Ishikawa (cell line): ENCODE data around the gene KCNN1.

Experiments
- CEBPB ChIP-seq: IDR thresholded peaks from 2 replicates; pipeline ENCODE4 v1.6.1; 2012
- CREB1 ChIP-seq: IDR thresholded peaks from 2 replicates; pipeline ENCODE4 v1.6.1; 2012; ENCODE audit warnings: low read depth
- EGR1 ChIP-seq: IDR thresholded peaks from 2 replicates; pipeline ENCODE4 v1.6.1; 2012
- EP300 ChIP-seq: IDR thresholded peaks from 2 replicates; pipeline ENCODE4 v1.6.1; 2012; ENCODE audit warnings: borderline replicate concordance
- FOXM1 ChIP-seq: IDR thresholded peaks from 2 replicates; pipeline ENCODE4 v1.6.1; 2012; ENCODE audit warnings: low read depth, borderline replicate concordance
- NFIC ChIP-seq: IDR thresholded peaks from 2 replicates; pipeline ENCODE4 v1.6.1; 2012
- RAD21 ChIP-seq: IDR thresholded peaks from 2 replicates; pipeline ENCODE4 v1.6.1; 2012; ENCODE audit warnings: low read depth
- TAF1 ChIP-seq: IDR thresholded peaks from 2 replicates; pipeline ENCODE4 v1.6.1; 2012; ENCODE audit warnings: low read depth, mild to moderate bottlenecking
- TCF12 ChIP-seq: IDR thresholded peaks from 2 replicates; pipeline ENCODE4 v1.6.1; 2012; ENCODE audit warnings: low read depth
- TEAD4 ChIP-seq: IDR thresholded peaks from 2 replicates; pipeline ENCODE4 v1.6.1; 2012
- YY1 ChIP-seq: IDR thresholded peaks from 2 replicates; pipeline ENCODE4 v1.6.1; 2012; ENCODE audit warnings: low read depth
- ZBTB7A ChIP-seq: IDR thresholded peaks from 2 replicates; pipeline ENCODE4 v1.6.1; 2012; ENCODE audit warnings: low read depth
- TF ChIP-seq, protein P1 (sequence below): IDR thresholded peaks from 2 replicates; pipeline ENCODE4 v1.6.1; 2012; ENCODE audit warnings: low read depth, mild to moderate bottlenecking
- TF ChIP-seq, protein P2 (sequence below): IDR thresholded peaks from 2 replicates; pipeline ENCODE4 v1.6.1; 2012
- TF ChIP-seq, protein P3 (sequence below): IDR thresholded peaks from 2 replicates; pipeline ENCODE4 v1.6.1; 2012

Gene KCNN1

DNA sequence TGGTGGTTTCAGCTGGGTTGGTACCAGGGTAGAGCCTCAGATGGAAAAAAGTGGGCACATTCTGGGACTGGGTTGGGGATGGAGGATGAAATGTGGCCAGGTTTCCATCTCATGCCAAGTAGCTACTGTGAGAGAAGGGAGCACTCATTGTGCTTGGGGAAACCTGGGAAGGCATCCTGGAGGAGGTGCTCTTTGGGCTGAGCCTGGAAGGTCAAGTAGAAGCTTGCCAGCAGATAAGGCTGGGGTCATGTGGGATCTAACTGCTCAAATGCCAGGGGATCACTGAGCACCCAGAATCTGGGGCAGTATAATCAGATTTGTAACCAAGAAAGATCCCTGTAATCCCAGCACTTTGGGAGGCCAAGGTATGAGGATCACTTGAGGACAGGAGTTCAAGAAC, 9.0 kb upstream of the KCNN1 start:
- TF ChIP-seq YY1 (no peak), FOXM1 (no peak), TCF12 (no peak), TEAD4 (no peak), NFIC (no peak), CREB1 (no peak), TAF1 (no peak), CEBPB (no peak)
- TF ChIP-seq, protein P1, sequence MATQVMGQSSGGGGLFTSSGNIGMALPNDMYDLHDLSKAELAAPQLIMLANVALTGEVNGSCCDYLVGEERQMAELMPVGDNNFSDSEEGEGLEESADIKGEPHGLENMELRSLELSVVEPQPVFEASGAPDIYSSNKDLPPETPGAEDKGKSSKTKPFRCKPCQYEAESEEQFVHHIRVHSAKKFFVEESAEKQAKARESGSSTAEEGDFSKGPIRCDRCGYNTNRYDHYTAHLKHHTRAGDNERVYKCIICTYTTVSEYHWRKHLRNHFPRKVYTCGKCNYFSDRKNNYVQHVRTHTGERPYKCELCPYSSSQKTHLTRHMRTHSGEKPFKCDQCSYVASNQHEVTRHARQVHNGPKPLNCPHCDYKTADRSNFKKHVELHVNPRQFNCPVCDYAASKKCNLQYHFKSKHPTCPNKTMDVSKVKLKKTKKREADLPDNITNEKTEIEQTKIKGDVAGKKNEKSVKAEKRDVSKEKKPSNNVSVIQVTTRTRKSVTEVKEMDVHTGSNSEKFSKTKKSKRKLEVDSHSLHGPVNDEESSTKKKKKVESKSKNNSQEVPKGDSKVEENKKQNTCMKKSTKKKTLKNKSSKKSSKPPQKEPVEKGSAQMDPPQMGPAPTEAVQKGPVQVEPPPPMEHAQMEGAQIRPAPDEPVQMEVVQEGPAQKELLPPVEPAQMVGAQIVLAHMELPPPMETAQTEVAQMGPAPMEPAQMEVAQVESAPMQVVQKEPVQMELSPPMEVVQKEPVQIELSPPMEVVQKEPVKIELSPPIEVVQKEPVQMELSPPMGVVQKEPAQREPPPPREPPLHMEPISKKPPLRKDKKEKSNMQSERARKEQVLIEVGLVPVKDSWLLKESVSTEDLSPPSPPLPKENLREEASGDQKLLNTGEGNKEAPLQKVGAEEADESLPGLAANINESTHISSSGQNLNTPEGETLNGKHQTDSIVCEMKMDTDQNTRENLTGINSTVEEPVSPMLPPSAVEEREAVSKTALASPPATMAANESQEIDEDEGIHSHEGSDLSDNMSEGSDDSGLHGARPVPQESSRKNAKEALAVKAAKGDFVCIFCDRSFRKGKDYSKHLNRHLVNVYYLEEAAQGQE = no peak
- TF ChIP-seq, protein P2, sequence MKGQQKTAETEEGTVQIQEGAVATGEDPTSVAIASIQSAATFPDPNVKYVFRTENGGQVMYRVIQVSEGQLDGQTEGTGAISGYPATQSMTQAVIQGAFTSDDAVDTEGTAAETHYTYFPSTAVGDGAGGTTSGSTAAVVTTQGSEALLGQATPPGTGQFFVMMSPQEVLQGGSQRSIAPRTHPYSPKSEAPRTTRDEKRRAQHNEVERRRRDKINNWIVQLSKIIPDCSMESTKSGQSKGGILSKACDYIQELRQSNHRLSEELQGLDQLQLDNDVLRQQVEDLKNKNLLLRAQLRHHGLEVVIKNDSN = no peak

DNA sequence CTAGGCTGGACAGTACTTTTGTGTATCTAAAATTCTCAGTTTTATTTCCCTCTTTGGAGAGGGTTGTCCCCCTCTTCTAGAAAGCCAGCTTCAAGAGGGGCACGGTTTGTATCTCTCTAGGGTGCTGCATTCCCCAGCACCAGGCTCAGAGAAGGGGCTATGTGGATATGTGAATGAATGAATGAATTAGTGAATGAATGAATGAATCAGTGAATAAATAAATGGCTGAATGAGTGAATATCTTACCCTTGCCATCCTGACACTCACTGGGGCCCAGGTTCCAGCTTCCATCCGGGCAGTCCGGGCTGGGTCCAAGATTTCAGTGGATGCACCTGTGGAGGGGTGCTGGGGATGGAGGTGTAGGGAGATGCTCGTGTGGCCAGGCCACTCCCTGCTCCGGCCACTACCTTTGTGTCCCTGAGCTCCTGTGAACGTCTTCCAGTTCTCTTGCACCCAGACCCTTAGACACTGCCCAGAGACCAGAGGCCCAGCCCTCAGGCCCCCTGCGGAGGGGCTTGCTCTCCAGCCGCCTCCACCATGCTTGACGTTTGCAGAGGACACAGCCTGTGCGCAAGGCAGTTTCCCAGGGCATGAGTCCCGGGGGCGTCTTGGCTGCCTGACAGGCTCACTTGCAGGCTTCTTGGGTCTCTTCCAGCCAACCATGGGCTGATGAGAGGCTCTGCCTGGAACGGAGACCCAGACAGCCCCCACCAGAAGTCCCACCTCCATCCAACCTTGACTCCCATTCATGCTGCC, 2.8 kb upstream of the KCNN1 start:
- TF ChIP-seq, protein P3, sequence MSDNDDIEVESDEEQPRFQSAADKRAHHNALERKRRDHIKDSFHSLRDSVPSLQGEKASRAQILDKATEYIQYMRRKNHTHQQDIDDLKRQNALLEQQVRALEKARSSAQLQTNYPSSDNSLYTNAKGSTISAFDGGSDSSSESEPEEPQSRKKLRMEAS = no peak
- TF ChIP-seq CREB1 = no peak
- no peak for TF ChIP-seq EGR1
- no peak for TF ChIP-seq NFIC
- TF ChIP-seq TCF12 = no peak
- TF ChIP-seq EP300 = no peak
- TF ChIP-seq TAF1 = no peak
- TF ChIP-seq RAD21 = no peak
- TF ChIP-seq, protein P2 = no peak
- no peak for TF ChIP-seq YY1
- no peak for TF ChIP-seq FOXM1
- no peak for TF ChIP-seq CEBPB
- TF ChIP-seq, protein P1 = no peak
- TF ChIP-seq ZBTB7A = no peak
- TF ChIP-seq TEAD4 = no peak

DNA sequence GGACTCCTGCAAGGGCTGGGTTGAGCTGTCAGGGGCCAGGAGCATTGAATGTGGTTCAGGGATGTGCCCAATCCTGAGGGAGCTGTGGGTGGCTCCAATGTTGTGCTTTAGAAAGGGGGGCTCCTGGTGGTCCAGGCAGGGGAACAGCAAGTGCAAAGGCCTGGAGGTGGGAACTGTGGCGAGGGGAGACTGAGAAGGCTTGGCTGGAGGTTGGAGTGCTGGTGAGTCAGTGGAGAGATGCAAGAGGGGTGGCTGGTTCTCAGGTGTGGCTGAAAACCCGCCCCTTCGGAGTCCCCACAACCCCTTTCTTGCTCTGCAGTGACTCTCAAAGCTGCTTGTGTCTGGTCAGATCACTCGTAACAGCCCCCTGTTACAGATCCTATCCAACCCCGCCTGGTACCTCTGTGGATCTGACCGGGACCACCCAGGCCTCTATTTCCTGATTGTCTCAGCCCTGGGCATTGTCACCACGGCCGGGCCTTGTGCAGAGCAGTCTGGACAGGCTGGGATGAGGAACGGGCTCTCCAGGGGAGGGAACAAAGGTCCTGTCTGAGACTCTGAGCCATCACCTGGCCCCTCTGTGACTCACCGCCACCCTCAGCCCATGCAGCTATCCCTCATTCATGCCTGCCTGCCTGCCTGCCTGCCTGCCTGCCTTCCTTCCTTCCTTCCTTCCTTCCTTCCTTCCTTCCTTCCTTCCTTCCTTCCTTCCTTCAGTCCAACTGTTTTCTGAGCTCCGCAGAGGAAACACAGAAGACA, 1.4 kb upstream of the KCNN1 start:
- TF ChIP-seq EGR1 = no peak
- TF ChIP-seq ZBTB7A = no peak
- TF ChIP-seq, protein P1 = no peak
- no peak for TF ChIP-seq CEBPB
- no peak for TF ChIP-seq EP300
- TF ChIP-seq FOXM1 = no peak

DNA sequence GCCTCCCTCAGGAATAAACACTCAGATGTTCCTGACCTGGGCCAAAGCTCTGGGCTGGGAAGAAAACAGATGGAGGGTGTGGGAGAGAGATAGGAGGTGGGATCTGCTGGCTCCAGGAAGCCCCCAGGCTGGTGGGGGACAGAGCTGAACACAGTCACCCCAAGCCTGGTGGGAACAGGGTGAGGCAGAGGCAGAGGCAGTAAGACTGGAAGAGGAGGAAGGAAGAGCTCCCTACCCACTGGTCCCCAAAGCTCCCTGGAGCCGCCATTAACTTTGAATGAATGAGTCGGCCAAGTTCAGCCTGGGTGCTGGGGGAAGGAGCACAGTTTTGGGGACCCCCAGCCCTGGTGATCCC, 801 bp upstream of the KCNN1 start:
- TF ChIP-seq YY1 (no peak), TCF12 (no peak), TAF1 (no peak), TEAD4 (no peak), CREB1 (no peak), ZBTB7A (no peak), EGR1 (no peak)
- TF ChIP-seq, protein P3 = no peak
- TF ChIP-seq, protein P2 = no peak
- TF ChIP-seq, protein P1 = no peak
